ENCODE results near the gene NLRP6. TPM values are rescaled to one million over a fixed set of nuclear protein-coding genes. Genes with fewer than 3 reads are reported as not detected.

NLRP6 gene
- total and polyA plus RNA-seq, 2 experiments from 2014 or later: 1.4 TPM; not detected in 1

DNA sequence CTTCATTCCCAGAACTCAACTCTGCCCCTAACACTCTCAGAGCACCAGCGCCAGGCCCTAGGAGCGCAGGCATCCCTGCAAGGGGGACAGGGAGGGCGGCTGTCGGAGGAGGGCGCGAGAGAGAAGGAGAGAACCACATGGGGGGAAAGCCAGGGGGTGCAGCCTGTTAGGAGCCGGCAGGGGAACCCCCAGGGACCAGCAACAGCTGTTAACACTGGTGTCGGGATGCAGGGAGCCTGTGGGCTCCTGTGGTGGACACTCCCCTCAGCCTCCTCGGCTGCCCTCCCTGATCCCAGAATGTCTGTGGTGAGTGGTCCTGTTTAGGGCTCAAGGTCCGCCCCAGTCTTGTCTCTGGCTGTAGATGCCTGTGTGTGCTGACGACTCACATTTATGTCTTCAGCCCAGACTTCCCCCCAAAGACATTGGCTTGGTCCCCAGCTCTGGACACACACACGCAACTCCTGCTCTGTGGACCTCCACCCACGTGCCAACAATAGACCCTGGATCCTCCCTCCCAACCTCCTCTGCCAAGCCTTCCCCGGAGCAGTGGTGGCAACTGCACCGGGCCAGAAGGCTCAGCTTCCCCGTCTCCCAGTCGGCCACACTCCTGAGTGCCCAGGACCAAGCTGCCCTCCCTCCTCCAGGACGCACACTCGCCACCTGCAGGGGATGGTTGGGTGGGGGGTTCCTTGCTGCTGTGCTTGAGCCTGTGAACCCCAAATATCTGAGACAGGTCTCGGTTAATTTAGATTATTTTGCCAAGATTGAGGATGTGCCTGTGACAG lies 21.9 kb downstream of the NLRP6 start:
- no peaks in the 10 kb centered on the region for H3K79me2 ChIP-seq
- no peak overlapping the region for H3K4me3 ChIP-seq
- peaks cover 3% of the 10 kb centered on the region for H3K4me1 ChIP-seq (ENCODE audit: insufficient read depth)
- TF ChIP-seq EZH2 (IDR thresholded peaks at IDR 0.05; ENCODE audit: borderline replicate concordance) (no peak), EZH2phosphoT487 (IDR thresholded peaks at IDR 0.05; ENCODE audit: low read depth, severe bottlenecking, unreplicated experiment) (no peak)
- TF ChIP-seq, protein P1, sequence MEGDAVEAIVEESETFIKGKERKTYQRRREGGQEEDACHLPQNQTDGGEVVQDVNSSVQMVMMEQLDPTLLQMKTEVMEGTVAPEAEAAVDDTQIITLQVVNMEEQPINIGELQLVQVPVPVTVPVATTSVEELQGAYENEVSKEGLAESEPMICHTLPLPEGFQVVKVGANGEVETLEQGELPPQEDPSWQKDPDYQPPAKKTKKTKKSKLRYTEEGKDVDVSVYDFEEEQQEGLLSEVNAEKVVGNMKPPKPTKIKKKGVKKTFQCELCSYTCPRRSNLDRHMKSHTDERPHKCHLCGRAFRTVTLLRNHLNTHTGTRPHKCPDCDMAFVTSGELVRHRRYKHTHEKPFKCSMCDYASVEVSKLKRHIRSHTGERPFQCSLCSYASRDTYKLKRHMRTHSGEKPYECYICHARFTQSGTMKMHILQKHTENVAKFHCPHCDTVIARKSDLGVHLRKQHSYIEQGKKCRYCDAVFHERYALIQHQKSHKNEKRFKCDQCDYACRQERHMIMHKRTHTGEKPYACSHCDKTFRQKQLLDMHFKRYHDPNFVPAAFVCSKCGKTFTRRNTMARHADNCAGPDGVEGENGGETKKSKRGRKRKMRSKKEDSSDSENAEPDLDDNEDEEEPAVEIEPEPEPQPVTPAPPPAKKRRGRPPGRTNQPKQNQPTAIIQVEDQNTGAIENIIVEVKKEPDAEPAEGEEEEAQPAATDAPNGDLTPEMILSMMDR (IDR thresholded peaks at IDR 0.05; ENCODE audit: poor library complexity): peak; percentile 25
- no peak overlapping the region for H3K4me2 ChIP-seq
- H3K9me3 ChIP-seq (ENCODE audit: low read depth): no peaks in the 10 kb centered on the region
- 47% methylated on average over 16 of the region's 20 CpGs for WGBS (ENCODE audit: low lambda C conversion rate, missing lambda C conversion rate)
- no peaks in the 10 kb centered on the region for H3K9me2 ChIP-seq (replicated peaks; ENCODE audit: insufficient read depth)
- DNase-seq (ENCODE audit: low spot score): peak; percentile 61
- no peaks in the 10 kb centered on the region for H3K36me3 ChIP-seq (replicated peaks; ENCODE audit: insufficient read depth, low read depth)
- no peak overlapping the region for H2AFZ ChIP-seq
- no peak overlapping the region for H3K27ac ChIP-seq
- no peaks in the 10 kb centered on the region for H4K20me1 ChIP-seq (ENCODE audit: insufficient read depth, poor library complexity, severe bottlenecking)
- no peaks in the 10 kb centered on the region for H3K27me3 ChIP-seq

DNA sequence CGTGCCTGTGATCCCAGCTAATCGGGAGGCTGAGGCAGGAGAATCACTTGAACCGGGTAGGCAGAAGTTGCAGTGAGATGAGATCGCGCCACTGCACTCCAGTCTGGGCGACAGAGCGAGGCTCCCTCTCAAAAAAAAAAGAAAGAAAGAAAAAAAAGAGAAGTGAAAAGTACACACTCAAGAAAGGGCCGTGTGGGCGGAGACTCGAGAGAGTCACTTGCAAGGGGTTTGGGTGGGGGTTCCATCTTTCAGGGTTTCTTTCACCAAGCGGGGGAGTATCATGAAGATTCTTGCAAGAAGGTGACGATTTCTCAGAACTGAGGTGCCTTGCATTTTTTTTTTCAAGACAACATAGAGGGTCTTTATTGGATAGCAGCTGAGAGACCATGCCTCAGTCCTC lies 25.2 kb downstream of the NLRP6 start:
- H3K79me2 ChIP-seq: no peaks in the 10 kb centered on the region
- H3K4me2 ChIP-seq: no peak overlapping the region
- WGBS (ENCODE audit: low lambda C conversion rate, missing lambda C conversion rate): 88% methylated on average over 7 of the region's 12 CpGs

DNA sequence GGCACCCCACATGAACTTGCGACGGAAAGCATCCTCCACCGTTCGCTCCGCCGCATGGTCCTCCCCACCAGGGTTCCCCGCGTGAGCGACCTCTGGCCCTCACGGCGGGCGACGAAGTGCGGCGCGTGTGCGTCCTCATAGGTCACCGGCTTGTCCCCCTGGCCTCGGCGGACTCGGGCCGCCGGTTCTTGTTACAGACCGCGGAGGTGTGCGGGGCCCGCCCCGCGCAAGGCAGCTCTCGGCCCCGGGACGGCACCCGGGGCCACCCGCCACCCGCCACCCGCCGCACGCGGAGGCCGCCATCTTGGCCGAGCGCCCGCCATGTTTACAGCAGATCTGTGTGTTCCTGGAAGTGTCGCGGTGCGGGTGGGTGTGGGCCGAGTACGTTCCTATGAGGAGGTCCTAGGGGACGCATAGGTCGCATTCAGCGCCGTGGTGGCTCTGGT lies 25.9 kb downstream of the NLRP6 start:
- no peaks in the 10 kb centered on the region for H3K9me2 ChIP-seq (replicated peaks; ENCODE audit: insufficient read depth)
- no peak overlapping the region for H2AFZ ChIP-seq
- no peaks in the 10 kb centered on the region for H3K9me3 ChIP-seq (ENCODE audit: low read depth)
- WGBS (ENCODE audit: low lambda C conversion rate, missing lambda C conversion rate): 98% methylated on average over 19 of the region's 52 CpGs
- peaks cover 5% of the 10 kb centered on the region for H3K4me1 ChIP-seq (ENCODE audit: insufficient read depth)
- TF ChIP-seq, protein P1 (IDR thresholded peaks at IDR 0.05; ENCODE audit: poor library complexity): no peak
- TF ChIP-seq EZH2 (IDR thresholded peaks at IDR 0.05; ENCODE audit: borderline replicate concordance) (no peak), EZH2phosphoT487 (IDR thresholded peaks at IDR 0.05; ENCODE audit: low read depth, severe bottlenecking, unreplicated experiment) (no peak)
- H3K36me3 ChIP-seq (replicated peaks; ENCODE audit: insufficient read depth, low read depth): no peaks in the 10 kb centered on the region
- no peak overlapping the region for H3K4me2 ChIP-seq
- H3K79me2 ChIP-seq: peaks cover 2% of the 10 kb centered on the region
- no peaks in the 10 kb centered on the region for H4K20me1 ChIP-seq (ENCODE audit: insufficient read depth, poor library complexity, severe bottlenecking)
- no peak for DNase-seq (ENCODE audit: low spot score)
- H3K27ac ChIP-seq: no peak overlapping the region
- H3K4me3 ChIP-seq: no peak overlapping the region
- H3K27me3 ChIP-seq: no peaks in the 10 kb centered on the region

More for the DNA sequence above, 25.2 kb downstream of the NLRP6 start:
- H3K36me3 ChIP-seq (replicated peaks; ENCODE audit: insufficient read depth, low read depth): no peaks in the 10 kb centered on the region
- H3K9me3 ChIP-seq (ENCODE audit: low read depth): no peaks in the 10 kb centered on the region
- TF ChIP-seq, protein P1 (IDR thresholded peaks at IDR 0.05; ENCODE audit: poor library complexity): no peak
- TF ChIP-seq EZH2phosphoT487 (IDR thresholded peaks at IDR 0.05; ENCODE audit: low read depth, severe bottlenecking, unreplicated experiment) (no peak), EZH2 (IDR thresholded peaks at IDR 0.05; ENCODE audit: borderline replicate concordance) (no peak)
- H2AFZ ChIP-seq: no peak overlapping the region
- no peaks in the 10 kb centered on the region for H3K9me2 ChIP-seq (replicated peaks; ENCODE audit: insufficient read depth)
- peaks cover 3% of the 10 kb centered on the region for H3K4me1 ChIP-seq (ENCODE audit: insufficient read depth)
- no peak for DNase-seq (ENCODE audit: low spot score)
- no peak overlapping the region for H3K4me3 ChIP-seq
- H3K27ac ChIP-seq: no peak overlapping the region
- H3K27me3 ChIP-seq: no peaks in the 10 kb centered on the region
- no peaks in the 10 kb centered on the region for H4K20me1 ChIP-seq (ENCODE audit: insufficient read depth, poor library complexity, severe bottlenecking)

Measured in hepatocyte (in vitro differentiated cells).